ENCODE results near the gene MTMR10.

MTMR10 gene

GRCh38 chr15:31013863-31014607 is 22.6 kb upstream of the MTMR10 start:
- TF ChIP-seq CTCF (IDR thresholded peaks at IDR 0.05; ENCODE audit: low read depth, low read length) = no peak
- no peak overlapping the region for H3K4me3 ChIP-seq (ENCODE audit: low read depth, low read length)

- no peak for TF ChIP-seq CTCF (IDR thresholded peaks at IDR 0.05; ENCODE audit: low read depth, low read length)
- no peak overlapping the region for H3K4me3 ChIP-seq (ENCODE audit: low read depth, low read length)
Observed at GRCh38 chr15:31012455-31012854, 21.0 kb upstream of the MTMR10 start.

- H3K4me3 ChIP-seq (ENCODE audit: low read depth, low read length) = no peak overlapping the region
- TF ChIP-seq CTCF (IDR thresholded peaks at IDR 0.05; ENCODE audit: low read depth, low read length) = no peak
Observed at GRCh38 chr15:31010036-31010435, 18.6 kb upstream of the MTMR10 start.

GRCh38 chr15:31005660-31006059 is 14.2 kb upstream of the MTMR10 start:
- TF ChIP-seq CTCF (IDR thresholded peaks at IDR 0.05; ENCODE audit: low read depth, low read length) = no peak
- H3K4me3 ChIP-seq (ENCODE audit: low read depth, low read length) = no peak overlapping the region

- TF ChIP-seq CTCF (IDR thresholded peaks at IDR 0.05; ENCODE audit: low read depth, low read length) = no peak
Observed at GRCh38 chr15:31004220-31004733, 12.8 kb upstream of the MTMR10 start.

GRCh38 chr15:31001702-31002101 is 10.3 kb upstream of the MTMR10 start:
- H3K4me3 ChIP-seq (ENCODE audit: low read depth, low read length) = no peak overlapping the region
- no peak for TF ChIP-seq CTCF (IDR thresholded peaks at IDR 0.05; ENCODE audit: low read depth, low read length)

More at GRCh38 chr15:31004220-31004733, 12.8 kb upstream of the MTMR10 start:
- no peak overlapping the region for H3K4me3 ChIP-seq (ENCODE audit: low read depth, low read length)

GRCh38 chr15:30999729-31000128 is 8.3 kb upstream of the MTMR10 start:
- H3K4me3 ChIP-seq (ENCODE audit: low read depth, low read length) = no peak overlapping the region
- no peak for TF ChIP-seq CTCF (IDR thresholded peaks at IDR 0.05; ENCODE audit: low read depth, low read length)

Data from WI38 (cell line).